Breast epithelium (tissue), 4 donors: Measurements from ENCODE around the gene ADD3. TPM values are rescaled to one million over a fixed set of nuclear protein-coding genes. Genes with fewer than 3 reads are reported as not detected.

Source experiments
- DNase-seq, 2 donors: peaks; one replicate each; pipeline ENCODE4 v3.0.0-alpha.2; 2019; ENCODE audit warnings: low spot score in 2 of 2
- H3K27ac ChIP-seq, 2 donors: fragments of 200-600 bp; sonication (generic) in 1 of 2; one replicate each; pipeline ENCODE4 v1.5.1; 2016 to 2019; ENCODE audit warnings: mild to moderate bottlenecking in 1 of 2
- H3K27me3 ChIP-seq, 2 donors: fragments of 200-600 bp; sonication (generic) in 1 of 2; one replicate each; pipeline versions ENCODE4 v1.5.1 to v1.6.0; 2017 to 2019; ENCODE audit warnings: control low read depth in 1 of 2, mild to moderate bottlenecking in 1 of 2
- H3K36me3 ChIP-seq: fragments of 200-600 bp; one replicate; pipeline ENCODE4 v1.5.1; 2019
- H3K4me1 ChIP-seq, 2 donors: fragments of 200-600 bp; sonication (generic); one replicate each; pipeline ENCODE4 v1.5.1; 2016 to 2019; ENCODE audit warnings: control low read depth in 1 of 2
- H3K4me3 ChIP-seq, 3 donors: fragments of 200-600 bp; sonication (generic); 1 replicate in 2 of 3; 2 replicates in 1 of 3; pipeline ENCODE4 v1.5.1; 2016 to 2019; ENCODE audit warnings: mild to moderate bottlenecking in 3 of 3, moderate library complexity in 2 of 3
- H3K9me3 ChIP-seq, 2 donors: fragments of 200-600 bp; sonication (generic) in 1 of 2; one replicate each; pipeline ENCODE4 v1.5.1; 2016 to 2019; ENCODE audit warnings: control low read depth in 1 of 2
- POLR2A ChIP-seq: fragments of 450-650 bp; IDR thresholded peaks from one replicate; pipeline ENCODE4 v1.6.1; 2016; ENCODE audit warnings: antibody characterized with exemption, mild to moderate bottlenecking, moderate library complexity
- POLR2AphosphoS5 ChIP-seq, 3 donors: sonication (generic); formaldehyde crosslinking; IDR thresholded peaks; one replicate each; pipeline ENCODE4 v1.6.1; 2017; ENCODE audit warnings: antibody characterized with exemption in 3 of 3
- intact Hi-C: fragments of 100-400 bp; cut with DNase I; formaldehyde crosslinking; loops from one replicate; pipeline ENCODE4 v1.15.1; 2023; ENCODE audit warnings: low total_unique reads
- total RNA-seq, 3 donors: library from RNA; depleted of rRNA; stranded (reverse); fragments of >200 nt; gene quantifications; one replicate each; pipeline ENCODE4 v1.1.0, GENCODE V29; 2016
- TF ChIP-seq, protein P1 (sequence below), 3 donors: fragments of 450-650 bp; IDR thresholded peaks; one replicate each; pipeline ENCODE4 v1.5.1; 2016 to 2017; ENCODE audit warnings: antibody characterized with exemption in 3 of 3, mild to moderate bottlenecking in 3 of 3, moderate library complexity in 3 of 3

Gene ADD3
- total RNA-seq, 3 donors from 2014 or later: 208 to 458 (median 347) TPM

DNA sequence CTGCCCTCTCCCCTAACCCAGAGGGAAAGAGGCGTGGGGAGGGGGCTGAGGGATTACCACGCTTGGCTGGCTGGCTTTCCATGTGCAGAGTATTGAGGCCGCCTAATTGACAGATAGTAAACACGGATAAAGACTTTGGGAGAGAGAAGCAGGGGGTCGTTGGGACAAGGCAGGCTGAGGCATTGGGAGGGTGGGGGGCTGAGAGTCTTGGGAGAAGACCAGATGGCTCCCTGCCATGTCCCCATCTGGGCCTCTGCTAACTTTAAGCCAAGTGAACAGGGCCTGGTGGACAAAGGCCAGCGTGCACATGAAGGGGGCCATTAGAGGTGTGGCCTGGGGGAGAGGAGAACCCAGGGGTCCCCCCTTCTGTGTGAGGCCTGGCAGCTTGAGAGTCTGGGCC, 144.2 kb downstream of the ADD3 start:
- Histone ChIP-seq H3K4me1 (no peaks in the 10 kb centered on the region), H3K9me3 (no peaks in the 10 kb centered on the region), H3K4me3 (no peak overlapping the region), H3K36me3 (no peaks in the 10 kb centered on the region), H3K27ac (no peak overlapping the region), H3K27me3 (no peaks in the 10 kb centered on the region)
- intact Hi-C loops: no loop called here
- DNase-seq: no peak
- TF ChIP-seq, protein P1, sequence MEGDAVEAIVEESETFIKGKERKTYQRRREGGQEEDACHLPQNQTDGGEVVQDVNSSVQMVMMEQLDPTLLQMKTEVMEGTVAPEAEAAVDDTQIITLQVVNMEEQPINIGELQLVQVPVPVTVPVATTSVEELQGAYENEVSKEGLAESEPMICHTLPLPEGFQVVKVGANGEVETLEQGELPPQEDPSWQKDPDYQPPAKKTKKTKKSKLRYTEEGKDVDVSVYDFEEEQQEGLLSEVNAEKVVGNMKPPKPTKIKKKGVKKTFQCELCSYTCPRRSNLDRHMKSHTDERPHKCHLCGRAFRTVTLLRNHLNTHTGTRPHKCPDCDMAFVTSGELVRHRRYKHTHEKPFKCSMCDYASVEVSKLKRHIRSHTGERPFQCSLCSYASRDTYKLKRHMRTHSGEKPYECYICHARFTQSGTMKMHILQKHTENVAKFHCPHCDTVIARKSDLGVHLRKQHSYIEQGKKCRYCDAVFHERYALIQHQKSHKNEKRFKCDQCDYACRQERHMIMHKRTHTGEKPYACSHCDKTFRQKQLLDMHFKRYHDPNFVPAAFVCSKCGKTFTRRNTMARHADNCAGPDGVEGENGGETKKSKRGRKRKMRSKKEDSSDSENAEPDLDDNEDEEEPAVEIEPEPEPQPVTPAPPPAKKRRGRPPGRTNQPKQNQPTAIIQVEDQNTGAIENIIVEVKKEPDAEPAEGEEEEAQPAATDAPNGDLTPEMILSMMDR (IDR thresholded peaks at IDR 0.05): no peak
- TF ChIP-seq POLR2AphosphoS5 (IDR thresholded peaks at IDR 0.05): no peak
- no peak for TF ChIP-seq POLR2A

DNA sequence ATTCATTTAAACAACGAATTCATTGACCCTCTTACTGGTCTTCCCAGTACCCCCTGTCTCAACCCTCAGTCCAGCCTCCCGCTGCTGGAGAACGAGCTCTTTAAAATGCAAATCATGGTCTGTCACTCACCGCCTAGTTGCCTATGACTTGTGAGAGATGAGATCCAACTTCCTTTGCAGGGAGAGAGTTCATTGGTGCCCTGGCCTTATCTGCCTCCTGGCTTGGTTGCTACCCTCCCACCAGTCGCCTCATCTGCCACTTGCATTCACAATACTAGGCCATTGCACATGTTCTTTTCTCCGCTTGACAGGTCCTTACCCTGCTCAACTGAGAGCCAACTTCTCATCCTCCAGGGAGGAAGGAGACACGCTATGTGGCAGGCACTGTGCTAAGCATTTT, 145.6 kb downstream of the ADD3 start:
- H3K27ac ChIP-seq: no peak overlapping the region
- no peaks in the 10 kb centered on the region for H3K36me3 ChIP-seq
- intact Hi-C loops: no loop called here
- DNase-seq: no peak
- H3K4me1 ChIP-seq: no peaks in the 10 kb centered on the region
- TF ChIP-seq, protein P1 (IDR thresholded peaks at IDR 0.05): no peak
- TF ChIP-seq POLR2A: no peak
- no peak for TF ChIP-seq POLR2AphosphoS5 (IDR thresholded peaks at IDR 0.05)
- H3K9me3 ChIP-seq: no peaks in the 10 kb centered on the region
- no peaks in the 10 kb centered on the region for H3K27me3 ChIP-seq
- H3K4me3 ChIP-seq: no peak overlapping the region

DNA sequence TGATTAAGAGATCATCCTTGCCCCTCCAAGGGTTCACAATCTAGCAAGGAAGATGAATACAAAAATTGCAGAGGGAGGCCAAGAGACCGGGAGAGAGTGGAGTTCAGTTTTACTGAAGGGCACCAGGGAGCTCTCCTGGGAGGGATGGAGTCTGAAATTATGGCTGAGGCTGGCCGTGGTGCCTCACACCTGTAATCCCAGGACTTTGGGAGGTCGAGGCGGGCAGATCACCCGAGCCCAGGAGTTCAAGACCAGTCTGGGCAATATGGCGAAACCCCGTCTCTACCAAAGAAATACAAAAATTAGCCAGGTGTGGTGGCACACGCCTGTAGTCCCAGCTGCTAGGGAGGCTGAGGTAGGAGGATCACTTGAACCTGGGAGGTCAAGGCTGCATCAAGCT, 148.3 kb downstream of the ADD3 start:
- Histone ChIP-seq H3K4me1 (no peaks in the 10 kb centered on the region), H3K36me3 (no peaks in the 10 kb centered on the region), H3K4me3 (no peak overlapping the region), H3K27ac (no peak overlapping the region), H3K9me3 (no peaks in the 10 kb centered on the region), H3K27me3 (no peaks in the 10 kb centered on the region)
- intact Hi-C loops: no loop called here
- TF ChIP-seq POLR2A (no peak), POLR2AphosphoS5 (IDR thresholded peaks at IDR 0.05) (no peak)
- TF ChIP-seq, protein P1 (IDR thresholded peaks at IDR 0.05): no peak
- no peak for DNase-seq

DNA sequence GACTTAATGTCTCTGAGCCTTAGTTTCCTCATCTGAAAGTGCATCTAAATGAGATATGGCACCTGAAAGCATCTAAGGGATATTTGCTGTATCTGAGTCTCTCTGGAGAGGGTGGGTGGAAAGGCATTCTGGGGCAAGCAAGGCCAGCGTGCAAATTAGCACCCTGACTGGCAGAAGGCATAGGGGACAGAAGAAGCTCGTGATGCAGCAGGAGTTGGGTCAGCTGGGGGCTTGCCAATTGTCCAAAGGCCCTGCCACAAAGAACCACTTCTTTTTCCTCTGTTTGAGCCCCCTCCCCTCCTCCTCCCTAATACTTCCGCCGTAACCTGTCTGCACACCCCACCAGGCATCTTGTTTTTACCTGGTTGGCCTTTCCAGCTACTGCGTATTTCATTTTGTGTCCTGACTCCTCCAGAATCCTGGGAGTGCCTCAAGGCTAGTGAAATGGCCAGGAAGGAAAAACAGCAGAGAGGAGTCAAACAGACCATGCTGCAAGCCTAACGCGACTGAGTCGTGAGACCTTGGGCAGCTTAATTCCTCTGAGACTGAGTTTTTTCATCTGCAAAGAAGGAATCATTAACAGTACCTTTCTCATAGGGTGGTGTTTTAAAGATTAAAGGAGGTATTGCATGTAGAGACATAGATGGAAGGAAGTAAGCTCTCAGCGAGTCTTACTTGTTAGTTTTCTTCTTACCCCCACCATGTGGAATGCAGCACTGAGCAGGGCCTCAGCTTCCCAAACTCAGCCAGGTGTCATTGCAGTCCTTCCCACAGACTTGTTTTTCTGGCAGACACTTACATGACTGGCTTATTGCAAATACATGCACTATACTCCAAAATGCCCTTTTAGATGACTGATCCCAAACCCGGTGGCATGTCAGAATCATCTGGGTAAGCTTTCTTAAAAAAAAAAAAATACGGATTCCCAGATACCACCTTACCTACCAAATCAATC, 150.5 kb downstream of the ADD3 start:
- no peaks in the 10 kb centered on the region for H3K9me3 ChIP-seq
- DNase-seq: no peak
- H3K4me1 ChIP-seq: no peaks in the 10 kb centered on the region
- no peak overlapping the region for H3K4me3 ChIP-seq
- H3K27ac ChIP-seq: no peak overlapping the region
- no peaks in the 10 kb centered on the region for H3K27me3 ChIP-seq
- H3K36me3 ChIP-seq: no peaks in the 10 kb centered on the region
- intact Hi-C loops: no loop called here
- TF ChIP-seq POLR2AphosphoS5 (IDR thresholded peaks at IDR 0.05) (no peak), POLR2A (no peak)
- TF ChIP-seq, protein P1 (IDR thresholded peaks at IDR 0.05): no peak

DNA sequence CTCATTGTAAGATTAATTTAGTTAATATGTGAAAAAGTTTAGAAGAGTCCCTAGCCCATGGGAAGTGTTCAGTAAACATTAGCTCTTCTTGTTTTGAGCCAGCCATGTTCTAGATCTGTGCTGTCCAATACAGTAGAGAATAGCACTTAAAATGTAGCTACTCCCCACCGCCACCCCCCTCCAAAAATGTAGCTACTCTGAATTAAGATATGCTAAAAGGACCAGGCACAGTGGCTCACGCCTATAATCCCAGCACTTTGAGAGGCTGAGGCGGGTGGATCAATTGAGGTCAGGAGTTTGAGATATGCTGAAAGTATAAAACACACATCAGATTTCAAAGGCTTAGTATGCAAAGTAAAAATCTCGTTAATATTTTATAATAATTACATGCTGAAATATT, 152.3 kb downstream of the ADD3 start:
- intact Hi-C loops: no loop called here
- H3K36me3 ChIP-seq: no peaks in the 10 kb centered on the region

More for the DNA sequence above, 152.3 kb downstream of the ADD3 start:
- Histone ChIP-seq H3K9me3 (no peaks in the 10 kb centered on the region), H3K27me3 (no peaks in the 10 kb centered on the region), H3K4me3 (no peak overlapping the region), H3K27ac (no peak overlapping the region), H3K4me1 (no peaks in the 10 kb centered on the region)
- no peak for DNase-seq
- TF ChIP-seq POLR2AphosphoS5 (IDR thresholded peaks at IDR 0.05) (no peak), POLR2A (no peak)
- TF ChIP-seq, protein P1 (IDR thresholded peaks at IDR 0.05): no peak
